AG10803 (cell line): ENCODE results near the gene HRK.

Experiments used
- DNase-seq: peaks from one replicate; pipeline ENCODE4 v3.0.0; 2010; ENCODE audit warnings: low read depth
- H3K4me3 ChIP-seq: 2 replicates; pipeline ENCODE4 v1.5.1; 2011; ENCODE audit warnings: mild to moderate bottlenecking, low read length, control low read depth
- CTCF ChIP-seq: conservative IDR thresholded peaks from 2 replicates; pipeline ENCODE4 v1.5.1; 2011; ENCODE audit warnings: mild to moderate bottlenecking, low read length, control low read depth, inconsistent platforms

HRK gene

GRCh38 chr12:116879509-116880212 is 1.6 kb downstream of the HRK start:
- no peak for TF ChIP-seq CTCF
- no peak overlapping the region; the same call in 1 of the 2 replicates for H3K4me3 ChIP-seq
- DNase-seq: no peak

- H3K4me3 ChIP-seq: peak overlapping the region; percentile 29; the same call in 1 of the 2 replicates
- TF ChIP-seq CTCF: no peak
- no peak for DNase-seq
Measured at GRCh38 chr12:116878567-116879508, 2.4 kb downstream of the HRK start.

- H3K4me3 ChIP-seq: no peak overlapping the region
- DNase-seq: no peak
- TF ChIP-seq CTCF: no peak
Measured at GRCh38 chr12:116876151-116876869, 4.9 kb downstream of the HRK start.

- no peak for DNase-seq
- no peak for TF ChIP-seq CTCF
- no peak overlapping the region for H3K4me3 ChIP-seq
Measured at GRCh38 chr12:116874324-116874995, 6.8 kb downstream of the HRK start.

- no peak for TF ChIP-seq CTCF
- no peak overlapping the region for H3K4me3 ChIP-seq
- DNase-seq: no peak
Measured at GRCh38 chr12:116870306-116870705, 10.9 kb downstream of the HRK start.

GRCh38 chr12:116867523-116867922 is 13.7 kb downstream of the HRK start:
- TF ChIP-seq CTCF: no peak
- no peak for DNase-seq
- H3K4me3 ChIP-seq: no peak overlapping the region
